PC-9 (cell line): ENCODE data around the gene MAFF.

ENCODE experiments used
- CTCF ChIP-seq: fragments of 200-600 bp; sonication (generic); conservative IDR thresholded peaks from 2 replicates; pipeline ENCODE4 v1.6.1; 2017; ENCODE audit warnings: mixed run types, antibody characterized with exemption, mild to moderate bottlenecking, moderate library complexity
- EZH2 ChIP-seq: fragments of 200-600 bp; sonication (generic); IDR thresholded peaks from 2 replicates; pipeline ENCODE4 v1.8.0; 2017; ENCODE audit warnings: antibody characterized with exemption, low read depth

- TF ChIP-seq CTCF (no peak), EZH2 (no peak)
Observed at GRCh38 chr22:38189104-38189503, 12.7 kb upstream of the MAFF start.
